Measurements from ENCODE around the gene DMRT1. TPM values are rescaled to one million over a fixed set of nuclear protein-coding genes. Genes with fewer than 3 reads are reported as not detected.

Gene DMRT1
- total RNA-seq, 2 donors from 2014 or later: not detected

DNA sequence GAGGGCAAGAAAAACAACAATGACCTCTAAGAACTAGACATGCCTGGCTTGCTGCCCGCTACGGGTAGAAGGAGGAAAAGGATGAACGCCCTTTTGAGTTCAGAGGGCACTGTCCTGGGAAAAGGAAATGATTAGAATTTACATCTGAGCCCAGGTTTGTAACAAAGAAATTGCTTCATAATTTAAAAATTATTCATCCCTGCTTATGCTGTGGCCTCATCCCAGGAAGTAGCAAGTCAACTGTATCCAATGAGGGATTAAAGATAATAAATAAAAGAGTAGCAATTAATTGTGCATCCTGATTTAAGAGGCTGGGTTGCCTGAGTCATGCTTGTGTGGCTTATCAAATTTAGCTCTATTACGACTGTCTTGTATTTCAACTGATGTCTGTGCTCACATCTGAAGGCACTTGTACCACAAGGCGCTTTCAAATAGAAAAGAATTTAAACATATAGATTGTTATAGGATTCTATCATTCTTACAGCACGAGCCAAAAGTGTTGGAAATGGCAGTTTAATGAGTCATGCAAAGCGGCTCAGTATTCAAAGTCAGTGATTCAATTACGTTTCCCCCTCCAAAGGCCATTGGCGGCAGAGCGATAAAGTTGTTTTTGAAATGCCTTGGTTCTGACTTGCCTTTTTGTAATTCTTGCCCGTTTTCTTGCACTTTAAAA, 40.0 kb upstream of the DMRT1 start:
- intact Hi-C loops (cut with DNase I): no loop called here
- no peak overlapping the region for H3K27ac ChIP-seq
- no peak for DNase-seq
- H3K9me3 ChIP-seq: no peaks in the 10 kb centered on the region
- no peaks in the 10 kb centered on the region for H3K36me3 ChIP-seq
- no peaks in the 10 kb centered on the region for H3K4me1 ChIP-seq
- H3K27me3 ChIP-seq: no peaks in the 10 kb centered on the region
- no peak overlapping the region for H3K9ac ChIP-seq (ENCODE audit: low read depth in 2 of 2, low read length in 2 of 2)
- H3K4me3 ChIP-seq: no peak overlapping the region
- TF ChIP-seq, protein P1, sequence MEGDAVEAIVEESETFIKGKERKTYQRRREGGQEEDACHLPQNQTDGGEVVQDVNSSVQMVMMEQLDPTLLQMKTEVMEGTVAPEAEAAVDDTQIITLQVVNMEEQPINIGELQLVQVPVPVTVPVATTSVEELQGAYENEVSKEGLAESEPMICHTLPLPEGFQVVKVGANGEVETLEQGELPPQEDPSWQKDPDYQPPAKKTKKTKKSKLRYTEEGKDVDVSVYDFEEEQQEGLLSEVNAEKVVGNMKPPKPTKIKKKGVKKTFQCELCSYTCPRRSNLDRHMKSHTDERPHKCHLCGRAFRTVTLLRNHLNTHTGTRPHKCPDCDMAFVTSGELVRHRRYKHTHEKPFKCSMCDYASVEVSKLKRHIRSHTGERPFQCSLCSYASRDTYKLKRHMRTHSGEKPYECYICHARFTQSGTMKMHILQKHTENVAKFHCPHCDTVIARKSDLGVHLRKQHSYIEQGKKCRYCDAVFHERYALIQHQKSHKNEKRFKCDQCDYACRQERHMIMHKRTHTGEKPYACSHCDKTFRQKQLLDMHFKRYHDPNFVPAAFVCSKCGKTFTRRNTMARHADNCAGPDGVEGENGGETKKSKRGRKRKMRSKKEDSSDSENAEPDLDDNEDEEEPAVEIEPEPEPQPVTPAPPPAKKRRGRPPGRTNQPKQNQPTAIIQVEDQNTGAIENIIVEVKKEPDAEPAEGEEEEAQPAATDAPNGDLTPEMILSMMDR (IDR thresholded peaks at IDR 0.05): no peak

DNA sequence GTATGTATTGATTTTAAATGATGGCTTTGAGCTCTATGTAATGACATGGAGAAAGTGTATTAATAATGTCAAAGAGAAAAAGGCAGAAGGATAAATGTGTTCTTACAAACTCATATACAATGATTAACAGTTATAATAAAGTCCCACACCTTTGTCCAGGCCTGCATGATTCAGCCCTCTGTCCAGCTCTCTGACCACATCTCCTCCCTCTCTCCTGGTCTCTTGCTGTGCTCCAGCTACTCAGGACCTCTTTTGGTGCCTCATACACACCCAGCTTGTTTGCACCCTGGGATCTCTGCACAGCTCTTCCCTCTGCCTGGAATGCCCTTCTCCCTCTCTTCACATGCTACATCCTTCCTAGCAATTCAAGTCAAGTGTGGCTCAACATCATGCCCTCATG, 37.5 kb upstream of the DMRT1 start:
- H3K27me3 ChIP-seq: no peaks in the 10 kb centered on the region
- no peak for DNase-seq
- no peaks in the 10 kb centered on the region for H3K36me3 ChIP-seq
- intact Hi-C loops (cut with DNase I): no loop called here
- H3K4me1 ChIP-seq: no peaks in the 10 kb centered on the region
- no peak overlapping the region for H3K9ac ChIP-seq (ENCODE audit: low read depth in 2 of 2, low read length in 2 of 2)
- TF ChIP-seq, protein P1 (IDR thresholded peaks at IDR 0.05): no peak
- H3K4me3 ChIP-seq: no peak overlapping the region
- no peak overlapping the region for H3K27ac ChIP-seq
- H3K9me3 ChIP-seq: no peaks in the 10 kb centered on the region

DNA sequence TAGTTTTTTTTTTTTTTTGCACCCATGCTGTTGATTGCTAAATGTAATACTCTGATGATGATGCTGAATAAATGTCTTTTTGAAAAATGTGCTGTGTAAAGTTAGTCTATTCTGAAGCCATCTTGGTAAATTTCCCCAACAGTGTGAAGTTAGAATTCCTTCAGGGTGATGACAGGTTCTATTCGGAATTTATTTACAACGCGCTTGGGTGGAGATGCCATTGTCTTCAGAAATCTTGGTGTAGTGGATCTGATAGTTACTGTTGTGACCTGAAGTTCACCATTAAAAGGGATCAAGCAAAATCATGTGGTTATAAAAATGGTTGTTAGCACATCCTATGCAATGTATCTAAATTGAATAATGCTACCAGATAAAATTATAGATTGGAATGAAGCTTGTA, 36.3 kb upstream of the DMRT1 start:
- intact Hi-C loops (cut with DNase I): no loop called here

DNA sequence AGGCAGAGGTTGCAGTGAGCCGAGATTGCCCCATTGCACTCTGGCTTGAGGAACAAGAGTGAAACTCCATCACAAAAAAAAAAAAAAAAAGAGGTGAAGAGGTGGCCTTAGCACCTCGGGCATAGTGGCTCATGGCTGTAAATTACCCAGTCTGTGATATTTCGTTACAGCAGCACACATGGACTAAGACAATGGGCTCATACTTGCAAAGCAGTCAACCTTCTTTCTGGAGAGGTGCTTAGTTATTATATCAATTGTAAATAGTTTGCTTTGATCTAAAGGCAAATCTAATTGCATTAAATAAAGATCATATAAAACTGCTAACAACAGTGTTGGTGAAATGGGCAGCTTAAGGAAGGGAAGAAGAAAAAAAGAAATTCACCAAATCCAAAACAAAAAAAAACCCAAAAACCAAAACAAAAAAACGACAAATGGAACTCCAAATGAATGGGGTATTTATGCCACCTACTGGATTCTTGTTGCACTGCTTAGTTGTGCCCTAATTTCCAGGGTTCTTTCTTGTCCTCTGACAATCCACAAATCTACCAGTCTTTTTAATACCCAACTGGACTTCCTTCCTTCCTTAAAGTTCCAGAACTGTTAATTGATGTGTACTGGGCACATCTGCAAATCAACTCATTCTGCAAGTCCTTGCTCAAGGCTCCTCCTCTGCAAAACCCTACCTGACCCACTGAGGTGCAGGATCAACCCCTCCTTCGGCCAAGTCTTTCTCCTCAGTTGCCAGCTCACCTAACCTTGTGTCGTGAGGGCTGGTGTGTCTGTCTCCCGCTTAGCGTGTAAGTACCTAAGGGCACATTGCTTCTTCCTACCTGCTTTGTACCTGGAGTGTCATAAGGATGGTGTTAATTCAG, 35.0 kb upstream of the DMRT1 start:
- Histone ChIP-seq H3K27ac (no peak overlapping the region), H3K36me3 (no peaks in the 10 kb centered on the region), H3K9me3 (no peaks in the 10 kb centered on the region), H3K4me1 (no peaks in the 10 kb centered on the region), H3K27me3 (no peaks in the 10 kb centered on the region), H3K4me3 (no peak overlapping the region), H3K9ac (ENCODE audit: low read depth in 2 of 2, low read length in 2 of 2) (no peak overlapping the region)
- intact Hi-C loops (cut with DNase I): no loop called here
- TF ChIP-seq, protein P1 (IDR thresholded peaks at IDR 0.05): peak; percentile 52
- DNase-seq: no peak

More for the DNA sequence above, 36.3 kb upstream of the DMRT1 start:
- TF ChIP-seq, protein P1 (IDR thresholded peaks at IDR 0.05): no peak
- no peak for DNase-seq
- H3K9me3 ChIP-seq: no peaks in the 10 kb centered on the region
- H3K4me1 ChIP-seq: no peaks in the 10 kb centered on the region
- no peak overlapping the region for H3K27ac ChIP-seq
- H3K27me3 ChIP-seq: no peaks in the 10 kb centered on the region
- H3K4me3 ChIP-seq: no peak overlapping the region
- H3K9ac ChIP-seq (ENCODE audit: low read depth in 2 of 2, low read length in 2 of 2): no peak overlapping the region
- H3K36me3 ChIP-seq: no peaks in the 10 kb centered on the region

DNA sequence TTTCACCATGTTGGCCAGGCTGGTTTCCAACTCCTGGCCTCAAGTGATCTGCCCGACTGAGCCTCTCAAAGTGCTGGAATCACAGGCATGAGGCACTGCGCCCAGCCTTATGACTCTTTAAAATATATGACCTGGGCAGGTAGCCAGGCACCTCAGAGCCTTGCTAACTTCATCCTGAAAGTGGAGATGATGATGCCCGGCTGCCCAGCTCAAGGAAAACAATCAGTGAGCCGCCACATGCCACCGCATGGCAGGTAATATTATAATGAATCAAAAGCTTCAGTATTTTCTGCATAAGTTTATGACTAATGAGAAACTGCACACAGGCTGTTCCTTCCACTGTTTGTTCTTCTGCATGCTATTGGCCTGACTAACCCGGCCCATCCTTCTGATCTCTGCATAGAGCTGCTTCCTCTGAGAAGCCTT, 30.4 kb upstream of the DMRT1 start:
- Histone ChIP-seq H3K9ac (ENCODE audit: low read depth in 2 of 2, low read length in 2 of 2) (no peak overlapping the region), H3K9me3 (no peaks in the 10 kb centered on the region), H3K4me3 (no peak overlapping the region), H3K27ac (no peak overlapping the region), H3K4me1 (no peaks in the 10 kb centered on the region), H3K27me3 (no peaks in the 10 kb centered on the region), H3K36me3 (no peaks in the 10 kb centered on the region)
- DNase-seq: no peak
- TF ChIP-seq, protein P1 (IDR thresholded peaks at IDR 0.05): no peak
- intact Hi-C loops (cut with DNase I): no loop called here

Data from colonic mucosa (tissue), 4 donors.